GM12872 (cell line): ENCODE measurements around the gene REEP1.

Source experiments
- CTCF ChIP-seq: IDR thresholded peaks from 3 replicates; pipeline ENCODE4 v1.5.1; 2011; ENCODE audit warnings: low read depth, mild to moderate bottlenecking, low read length, moderate library complexity; ENCODE audit not compliant: insufficient read depth

The REEP1 gene

DNA sequence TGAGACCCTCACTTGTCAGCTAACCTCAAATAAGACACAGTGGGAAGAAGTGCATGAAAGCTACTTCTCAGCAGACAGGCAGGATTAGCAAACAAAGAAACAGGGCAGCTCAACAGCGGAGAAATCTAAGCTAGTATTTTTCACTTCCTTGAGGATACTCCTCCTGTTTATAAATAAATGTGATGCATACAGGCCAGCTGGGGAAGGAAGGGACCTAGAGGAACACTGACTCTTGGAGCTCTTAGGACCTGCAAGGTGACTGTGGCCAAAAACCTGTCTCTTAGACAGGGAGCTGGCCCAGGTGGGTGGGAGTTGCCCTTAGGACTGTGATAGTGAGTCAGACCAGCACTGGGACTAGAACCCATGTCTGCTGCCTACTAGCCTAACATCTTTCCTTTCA lies 4.8 kb downstream of the REEP1 start:
- no peak for TF ChIP-seq CTCF

GRCh38 chr2:86331384-86331783 lies 6.0 kb downstream of the REEP1 start:
- TF ChIP-seq CTCF: no peak

DNA sequence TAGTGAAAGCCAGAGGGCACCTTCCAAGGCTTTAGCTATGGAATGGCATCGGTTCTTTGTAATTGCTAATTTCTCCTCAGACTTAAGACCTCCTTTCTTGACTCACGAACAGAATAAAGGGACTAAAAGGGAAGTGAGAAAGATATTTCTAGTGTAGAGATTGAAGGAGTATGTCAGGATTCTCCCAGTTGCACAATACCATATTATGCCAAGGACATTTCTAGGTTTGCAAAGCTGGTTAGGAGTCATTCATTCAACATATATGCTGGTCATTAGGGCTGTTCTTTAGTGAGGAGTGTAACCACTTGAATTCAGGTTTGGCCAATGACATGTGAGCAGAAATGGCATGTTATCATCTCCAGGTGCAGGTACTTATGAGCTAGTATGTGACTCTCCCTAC lies 7.4 kb downstream of the REEP1 start:
- no peak for TF ChIP-seq CTCF

- no peak for TF ChIP-seq CTCF
Observed at GRCh38 chr2:86323273-86324021, 14.0 kb downstream of the REEP1 start.

DNA sequence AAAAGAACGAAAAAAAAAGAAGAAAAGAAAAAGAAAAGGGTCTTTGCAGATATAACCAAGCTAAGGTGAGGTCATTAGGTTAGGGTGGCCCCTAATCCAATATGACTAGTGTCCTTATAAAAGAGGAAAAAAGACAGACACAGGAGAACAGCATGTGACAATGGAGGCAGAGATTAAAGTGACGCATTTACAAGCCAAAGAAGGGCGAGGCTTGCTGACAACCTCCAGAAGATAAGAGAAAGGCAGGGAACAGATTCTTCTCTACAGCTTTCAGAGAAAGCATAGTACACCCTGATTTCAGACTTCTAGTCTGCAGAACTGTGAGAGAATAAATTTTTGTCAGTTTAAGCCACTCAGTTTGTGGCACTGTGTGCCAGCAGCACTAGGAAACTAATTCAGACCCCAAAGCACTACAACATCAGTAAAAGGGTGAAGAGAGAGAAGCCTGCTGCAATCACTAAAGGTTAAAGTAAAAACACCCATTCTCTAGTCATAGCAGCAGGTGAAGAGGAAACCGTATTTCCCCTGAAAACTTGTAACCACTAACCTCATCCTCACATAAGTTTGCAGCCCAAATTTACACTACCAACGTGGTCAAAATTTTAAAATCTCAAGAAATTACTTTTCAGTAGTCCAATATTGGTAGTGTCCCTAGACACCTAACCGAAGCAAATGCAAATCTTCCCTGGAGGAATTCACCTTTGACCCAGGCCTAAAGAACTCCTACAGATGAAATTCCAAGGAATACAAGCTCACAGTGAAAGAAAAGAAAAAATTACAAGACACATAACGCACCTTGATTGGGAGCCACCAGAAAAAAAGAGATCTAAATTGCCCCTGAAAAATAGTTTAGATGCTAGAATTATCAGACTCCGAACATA lies 17.5 kb downstream of the REEP1 start:
- TF ChIP-seq CTCF: no peak

DNA sequence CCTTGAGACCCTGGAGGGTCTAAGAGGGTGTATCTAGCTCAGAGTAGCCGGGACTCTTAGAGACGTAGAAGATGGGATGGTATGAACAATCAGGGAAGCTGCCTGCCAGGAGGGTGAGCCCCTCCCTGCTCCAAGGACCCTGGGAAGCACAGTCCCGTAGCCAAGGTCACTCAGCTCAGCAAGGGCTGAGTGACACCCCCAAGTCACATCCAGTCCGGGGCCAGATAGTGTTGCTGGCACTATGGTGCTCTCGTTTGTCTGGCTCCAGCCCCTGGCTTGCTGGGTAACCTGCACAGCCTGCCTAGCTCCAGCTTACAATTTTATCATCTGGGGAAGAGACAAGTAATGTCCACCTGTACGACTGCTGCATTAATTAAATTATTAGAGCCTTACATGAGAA lies 22.3 kb downstream of the REEP1 start:
- no peak for TF ChIP-seq CTCF

- TF ChIP-seq CTCF: no peak
Observed at GRCh38 chr2:86314125-86314524, 23.3 kb downstream of the REEP1 start.
